ES-I3 (cell line): ENCODE results near the gene FKBP11.
A peak's percentile ranks its signal among the peaks of the same experiment; 100 is the strongest.

Source experiments
- H3K36me3 ChIP-seq: 2 replicates; pipeline ENCODE4 v1.6.1; 2013; ENCODE audit warnings: mild to moderate bottlenecking, low read length, control low read depth, moderate library complexity; ENCODE audit not compliant: insufficient read depth
- H3K4me1 ChIP-seq: 2 replicates; pipeline ENCODE4 v1.6.1; 2013; ENCODE audit warnings: mild to moderate bottlenecking, control low read depth, low read length; ENCODE audit not compliant: insufficient read depth
- H3K9ac ChIP-seq: 2 replicates; pipeline ENCODE4 v1.6.1; 2013; ENCODE audit warnings: low read depth, mild to moderate bottlenecking, low read length, moderate library complexity
- H3K9me3 ChIP-seq: 2 replicates; pipeline ENCODE4 v1.6.1; 2013; ENCODE audit warnings: mild to moderate bottlenecking, low read length, moderate library complexity; ENCODE audit not compliant: control insufficient read depth, insufficient read depth

The FKBP11 gene

DNA sequence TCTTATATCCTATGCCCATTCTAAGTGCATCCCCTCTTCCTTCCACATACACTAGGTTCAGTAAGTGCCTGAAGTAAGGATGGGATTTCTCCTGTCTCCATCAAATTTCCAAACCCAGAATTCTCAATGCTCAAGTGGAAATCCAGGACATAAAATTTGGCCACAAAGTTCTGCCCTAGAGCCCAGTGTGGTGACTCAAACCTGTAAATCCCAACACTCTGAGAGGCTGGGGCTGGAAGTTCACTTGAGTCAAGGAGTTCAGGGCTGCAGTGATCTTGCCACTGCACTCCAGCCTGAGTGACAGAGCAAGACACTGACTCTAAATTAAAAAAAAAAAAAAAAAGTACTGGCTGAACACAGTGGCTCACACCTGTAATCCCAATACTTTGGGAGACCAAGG is 36.5 kb upstream of the FKBP11 start:
- no peaks in the 10 kb centered on the region; the same call in 1 of the 2 replicates for H3K36me3 ChIP-seq
- no peak overlapping the region for H3K9ac ChIP-seq
- no peaks in the 10 kb centered on the region for H3K9me3 ChIP-seq
- H3K4me1 ChIP-seq: peaks cover 27% of the 10 kb centered on the region

GRCh38 chr12:48961331-48961730 is 36.0 kb upstream of the FKBP11 start:
- Histone ChIP-seq H3K36me3 (no peaks in the 10 kb centered on the region; the same call in 1 of the 2 replicates), H3K9me3 (no peaks in the 10 kb centered on the region), H3K4me1 (peaks cover 23% of the 10 kb centered on the region), H3K9ac (no peak overlapping the region)

- Histone ChIP-seq H3K9ac (no peak overlapping the region), H3K36me3 (no peaks in the 10 kb centered on the region; the same call in 1 of the 2 replicates), H3K4me1 (peaks cover 20% of the 10 kb centered on the region), H3K9me3 (no peaks in the 10 kb centered on the region)
These were observed 35.5 kb upstream of the FKBP11 start for GRCh38 chr12:48960834-48961233.

GRCh38 chr12:48958049-48958388 is 32.7 kb upstream of the FKBP11 start:
- no peaks in the 10 kb centered on the region for H3K9me3 ChIP-seq
- H3K36me3 ChIP-seq: peaks cover 7% of the 10 kb centered on the region
- H3K4me1 ChIP-seq: peaks cover 13% of the 10 kb centered on the region
- peak overlapping the region; percentile 95; the same call in 1 of the 2 replicates for H3K9ac ChIP-seq

DNA sequence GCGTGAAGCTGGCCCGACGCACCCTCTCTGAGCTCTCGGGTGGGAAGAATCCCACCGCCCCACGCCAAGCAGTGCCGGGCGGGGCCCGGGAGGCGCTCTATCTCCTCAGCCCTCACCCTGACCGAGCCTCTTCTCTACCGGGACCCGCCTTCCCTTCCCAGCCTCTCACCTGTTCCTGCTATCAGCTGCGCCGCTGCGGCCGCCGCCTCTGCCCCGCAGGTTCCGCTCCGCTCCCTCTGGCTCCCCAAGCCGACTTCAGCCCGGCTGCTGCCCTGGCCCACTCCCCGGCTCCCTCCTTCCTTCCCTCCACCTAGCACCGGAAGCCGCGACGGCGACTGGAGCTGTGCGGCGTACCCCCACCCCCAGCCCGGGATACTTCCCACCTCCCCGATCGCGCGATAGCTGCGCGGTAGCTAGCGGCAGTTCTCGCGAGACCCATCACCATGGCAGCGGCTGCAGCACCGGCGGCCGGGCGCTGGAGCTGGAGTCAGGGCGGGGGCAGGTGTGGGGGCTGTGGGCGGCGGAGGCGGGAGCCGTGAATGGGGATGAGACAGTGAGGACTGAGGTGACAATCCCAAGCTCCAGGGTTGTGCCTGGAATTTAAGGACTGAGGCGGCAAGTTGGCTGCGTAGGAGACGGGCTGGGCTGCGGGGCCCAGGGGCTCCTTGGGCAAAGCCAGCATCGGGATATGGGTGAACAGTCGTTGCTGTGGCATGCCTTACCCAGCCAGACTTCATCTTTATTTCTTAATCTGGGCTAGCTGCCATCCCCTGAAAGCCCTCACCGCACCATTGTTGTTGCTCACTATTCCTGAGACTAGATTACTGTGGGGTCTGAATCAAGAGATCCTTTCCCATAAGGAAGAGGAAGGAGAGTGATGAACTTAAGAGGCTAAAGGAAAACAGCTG is 32.1 kb upstream of the FKBP11 start, which contains the start of gene ARF3:
ARF3 (minus strand) TSS at position 347 of the 908 bp plus-strand sequence. CDS start 16,392 bp downstream, outside the sequence.
- Histone ChIP-seq H3K4me1 (peaks cover 13% of the 10 kb centered on the region), H3K9me3 (no peaks in the 10 kb centered on the region), H3K9ac (peak within 1 kb of the TSS; percentile 95), H3K36me3 (peaks cover 9% of the 10 kb centered on the region)

DNA sequence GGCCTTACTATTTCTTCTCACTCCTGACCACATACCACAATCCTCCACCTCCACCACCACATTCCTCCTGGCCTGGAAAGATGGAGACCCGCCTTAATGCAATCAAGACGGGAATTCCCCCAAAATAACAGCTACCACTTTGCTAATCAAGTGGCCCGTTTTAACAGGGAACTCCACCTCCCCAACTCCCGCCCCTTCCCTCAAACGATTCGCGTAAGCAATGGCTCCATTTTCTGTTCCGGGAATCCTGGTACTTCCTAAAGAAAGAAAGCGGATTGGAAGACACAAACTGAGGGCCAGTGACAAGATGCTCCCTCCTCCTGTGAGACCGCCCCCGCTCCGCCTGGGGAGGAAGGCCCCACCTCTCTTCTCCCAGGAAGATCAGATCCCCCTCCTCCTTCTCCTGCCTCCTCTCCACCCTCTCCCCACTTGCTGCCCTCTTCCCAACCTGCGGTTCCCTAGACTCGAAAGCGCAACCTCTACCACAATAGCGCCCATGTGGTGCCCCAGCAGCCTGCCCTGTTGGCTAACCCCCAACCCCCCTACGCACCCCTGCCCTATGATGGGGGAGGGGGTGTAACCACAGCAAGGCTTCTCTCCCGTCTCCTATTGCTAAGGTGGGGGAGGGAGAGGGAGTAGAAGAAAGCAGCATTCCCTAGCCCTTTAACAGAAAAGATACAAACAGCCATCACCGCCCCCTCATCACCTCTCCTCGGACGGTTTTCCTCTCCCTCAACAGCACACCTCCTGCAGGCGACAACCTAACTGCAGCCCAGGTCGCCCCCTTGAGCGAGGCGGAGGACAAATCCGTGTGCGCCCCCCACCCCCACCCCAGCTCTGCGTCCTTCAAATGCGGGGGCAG is 31.2 kb upstream of the FKBP11 start:
- H3K9me3 ChIP-seq: no peaks in the 10 kb centered on the region
- H3K9ac ChIP-seq: peak overlapping the region; percentile 95
- H3K36me3 ChIP-seq: peaks cover 13% of the 10 kb centered on the region
- H3K4me1 ChIP-seq: peaks cover 13% of the 10 kb centered on the region

- no peaks in the 10 kb centered on the region for H3K9me3 ChIP-seq
- peaks cover 8% of the 10 kb centered on the region for H3K4me1 ChIP-seq
- peaks cover 13% of the 10 kb centered on the region for H3K36me3 ChIP-seq
- 0 out of 2 replicates have a peak overlapping the region, but pooled peaks have one; percentile 95 for H3K9ac ChIP-seq
These were observed 29.7 kb upstream of the FKBP11 start for GRCh38 chr12:48954841-48955501.

DNA sequence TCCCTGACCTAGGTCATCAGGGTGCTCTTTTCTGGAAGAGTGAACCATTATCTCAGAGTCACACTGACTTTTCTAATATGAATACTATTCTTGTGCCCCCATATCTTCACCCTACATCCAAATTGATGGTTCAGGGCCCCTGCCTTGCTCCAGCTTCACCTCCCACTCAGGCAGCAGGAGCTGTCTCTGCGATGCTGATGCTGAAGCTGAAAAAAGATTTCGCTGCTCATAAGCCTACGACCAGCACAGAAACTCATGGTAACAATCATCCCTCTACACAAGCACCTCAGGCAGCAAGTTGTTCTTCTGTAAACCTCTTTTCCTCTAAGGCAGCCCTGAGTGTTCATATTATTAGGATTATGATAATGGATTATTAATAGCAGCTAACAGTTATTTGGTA is 28.8 kb upstream of the FKBP11 start:
- peaks cover 8% of the 10 kb centered on the region for H3K4me1 ChIP-seq
- no peaks in the 10 kb centered on the region for H3K9me3 ChIP-seq
- peaks cover 13% of the 10 kb centered on the region for H3K36me3 ChIP-seq
- no peak overlapping the region for H3K9ac ChIP-seq

GRCh38 chr12:48952691-48953090 is 27.4 kb upstream of the FKBP11 start:
- H3K9ac ChIP-seq: no peak overlapping the region
- peaks cover 8% of the 10 kb centered on the region for H3K4me1 ChIP-seq
- peaks cover 13% of the 10 kb centered on the region for H3K36me3 ChIP-seq
- H3K9me3 ChIP-seq: no peaks in the 10 kb centered on the region

- H3K4me1 ChIP-seq: no peaks in the 10 kb centered on the region
- H3K36me3 ChIP-seq: peaks cover 7% of the 10 kb centered on the region
- H3K9me3 ChIP-seq: no peaks in the 10 kb centered on the region
- no peak overlapping the region for H3K9ac ChIP-seq
These were observed 22.4 kb upstream of the FKBP11 start for GRCh38 chr12:48947727-48948126.

DNA sequence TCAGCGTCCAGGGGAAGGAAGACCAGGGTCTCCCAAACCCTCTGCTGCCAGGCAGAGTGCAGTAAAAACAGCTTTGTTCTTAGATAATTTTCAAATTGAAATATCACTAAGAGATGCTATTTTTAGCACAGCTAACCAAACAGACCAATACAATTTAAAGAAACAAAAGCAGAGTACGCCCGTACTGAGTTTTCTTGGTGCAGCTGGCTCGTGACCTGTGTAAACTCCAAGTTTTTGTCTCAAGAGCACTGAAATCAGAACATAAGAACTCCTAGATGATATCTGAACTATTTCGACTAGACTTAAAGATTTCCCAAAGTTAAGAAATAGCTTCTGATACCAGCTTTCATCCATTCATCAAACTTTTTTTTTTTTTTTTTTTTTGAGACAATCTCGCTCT is 21.7 kb upstream of the FKBP11 start:
- Histone ChIP-seq H3K4me1 (no peaks in the 10 kb centered on the region), H3K9me3 (no peaks in the 10 kb centered on the region), H3K36me3 (peaks cover 3% of the 10 kb centered on the region; the same call in 1 of the 2 replicates), H3K9ac (no peak overlapping the region)

DNA sequence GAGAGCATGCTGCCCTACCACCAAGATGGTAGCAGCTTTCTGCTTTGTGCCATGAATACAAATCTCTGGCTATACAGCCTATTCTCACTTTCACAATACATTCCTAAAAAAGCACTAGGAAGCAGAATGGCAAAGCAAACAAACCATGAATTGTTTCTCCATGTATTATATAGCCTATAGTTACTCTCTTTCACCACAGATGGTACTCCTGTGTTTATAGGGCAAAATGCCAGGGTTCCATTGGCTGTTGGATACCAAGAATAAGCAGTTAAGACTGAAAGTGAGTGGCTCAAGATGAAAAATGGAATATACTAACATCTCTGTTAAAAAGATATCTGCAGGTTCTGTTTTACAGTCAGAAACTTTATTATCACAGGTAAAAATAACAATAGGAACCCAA is 20.9 kb upstream of the FKBP11 start:
- H3K4me1 ChIP-seq: no peaks in the 10 kb centered on the region
- no peak overlapping the region for H3K9ac ChIP-seq
- H3K36me3 ChIP-seq: peaks cover 4% of the 10 kb centered on the region; the same call in 1 of the 2 replicates
- no peaks in the 10 kb centered on the region for H3K9me3 ChIP-seq

- H3K4me1 ChIP-seq: no peaks in the 10 kb centered on the region
- no peak overlapping the region for H3K9ac ChIP-seq
- H3K9me3 ChIP-seq: no peaks in the 10 kb centered on the region
- H3K36me3 ChIP-seq: peaks cover 26% of the 10 kb centered on the region; the same call in 1 of the 2 replicates
These were observed 17.9 kb upstream of the FKBP11 start for GRCh38 chr12:48943221-48943620.

GRCh38 chr12:48940181-48940580 is 14.9 kb upstream of the FKBP11 start:
- Histone ChIP-seq H3K4me1 (no peaks in the 10 kb centered on the region), H3K36me3 (peaks cover 32% of the 10 kb centered on the region; the same call in 1 of the 2 replicates), H3K9ac (no peak overlapping the region), H3K9me3 (no peaks in the 10 kb centered on the region)
